Measurements from ENCODE around the gene RNGTT. TPM values are rescaled to one million over a fixed set of nuclear protein-coding genes. Genes with fewer than 3 reads are reported as not detected.

RNGTT gene
- total RNA-seq, 6 experiments from 2014 or later: 16.0 to 17.4 (median 16.8) TPM

GRCh38 chr6:88611721-88612120, 351.7 kb downstream of the RNGTT start:
- no peaks in the 10 kb centered on the region for H3K4me1 Mint-ChIP-seq (ENCODE audit: low read depth)
- DNase-seq: no peak
- no peak for TF ChIP-seq CTCF (IDR thresholded peaks at IDR 0.05)

DNA sequence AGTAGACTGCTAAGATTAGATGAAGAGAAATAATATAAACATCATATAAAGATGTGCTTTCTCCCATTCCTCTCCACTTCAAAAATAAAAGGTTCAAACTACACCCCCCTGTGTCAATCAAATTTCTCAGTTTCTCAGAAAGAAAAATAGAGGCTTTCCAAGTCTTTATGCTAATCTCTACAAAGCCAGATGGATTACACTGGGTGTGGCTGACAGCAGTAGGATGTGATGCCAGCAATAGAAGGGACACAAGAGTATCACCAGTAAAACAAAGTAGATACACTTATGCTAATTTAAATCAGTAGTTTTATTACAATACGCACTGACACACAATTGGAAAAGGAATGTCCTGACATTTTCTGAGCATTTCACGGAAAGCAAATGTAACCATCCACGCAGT, 353.4 kb downstream of the RNGTT start:
- TF ChIP-seq CTCF (IDR thresholded peaks at IDR 0.05): no peak
- H3K4me1 Mint-ChIP-seq (ENCODE audit: low read depth): no peaks in the 10 kb centered on the region
- H3K27me3 Mint-ChIP-seq (ENCODE audit: insufficient read depth): no peaks in the 10 kb centered on the region
- H3K36me3 Mint-ChIP-seq (ENCODE audit: low read depth): no peaks in the 10 kb centered on the region; the same call in 1 of the 2 replicates
- DNase-seq: no peak
- no peak overlapping the region for H3K27ac Mint-ChIP-seq
- H3K9me3 Mint-ChIP-seq: no peaks in the 10 kb centered on the region
- H3K4me3 Mint-ChIP-seq: no peak overlapping the region

More at GRCh38 chr6:88611721-88612120, 351.7 kb downstream of the RNGTT start:
- no peaks in the 10 kb centered on the region; the same call in 1 of the 2 replicates for H3K36me3 Mint-ChIP-seq (ENCODE audit: low read depth)
- no peak overlapping the region for H3K27ac Mint-ChIP-seq
- H3K9me3 Mint-ChIP-seq: no peaks in the 10 kb centered on the region
- H3K27me3 Mint-ChIP-seq (ENCODE audit: insufficient read depth): no peaks in the 10 kb centered on the region
- no peak overlapping the region for H3K4me3 Mint-ChIP-seq

- no peak for TF ChIP-seq CTCF (IDR thresholded peaks at IDR 0.05)
- DNase-seq: no peak
- Mint-ChIP-seq H3K4me1 (ENCODE audit: low read depth) (no peaks in the 10 kb centered on the region), H3K27ac (no peak overlapping the region), H3K4me3 (no peak overlapping the region), H3K9me3 (no peaks in the 10 kb centered on the region), H3K36me3 (ENCODE audit: low read depth) (no peaks in the 10 kb centered on the region), H3K27me3 (ENCODE audit: insufficient read depth) (no peaks in the 10 kb centered on the region)
Observed at GRCh38 chr6:88605271-88605670, 358.1 kb downstream of the RNGTT start.

- no peak overlapping the region for H3K4me3 Mint-ChIP-seq
- H3K9me3 Mint-ChIP-seq: no peaks in the 10 kb centered on the region
- H3K4me1 Mint-ChIP-seq (ENCODE audit: low read depth): no peaks in the 10 kb centered on the region
- H3K36me3 Mint-ChIP-seq (ENCODE audit: low read depth): no peaks in the 10 kb centered on the region
- peaks cover 2% of the 10 kb centered on the region; the same call in 1 of the 2 replicates for H3K27me3 Mint-ChIP-seq (ENCODE audit: insufficient read depth)
- TF ChIP-seq CTCF (IDR thresholded peaks at IDR 0.05): no peak
- no peak overlapping the region for H3K27ac Mint-ChIP-seq
- no peak for DNase-seq
Observed at GRCh38 chr6:88599571-88599970, 363.8 kb downstream of the RNGTT start.

GRCh38 chr6:88596801-88597200, 366.6 kb downstream of the RNGTT start:
- TF ChIP-seq CTCF (IDR thresholded peaks at IDR 0.05): no peak
- H3K4me1 Mint-ChIP-seq (ENCODE audit: low read depth): no peaks in the 10 kb centered on the region
- H3K36me3 Mint-ChIP-seq (ENCODE audit: low read depth): no peaks in the 10 kb centered on the region
- no peak overlapping the region for H3K27ac Mint-ChIP-seq
- no peak for DNase-seq
- no peak overlapping the region for H3K4me3 Mint-ChIP-seq
- H3K27me3 Mint-ChIP-seq (ENCODE audit: insufficient read depth): peaks cover 10% of the 10 kb centered on the region
- no peaks in the 10 kb centered on the region for H3K9me3 Mint-ChIP-seq

- no peak for DNase-seq
- no peak for TF ChIP-seq CTCF (IDR thresholded peaks at IDR 0.05)
- Mint-ChIP-seq H3K27me3 (ENCODE audit: insufficient read depth) (peaks cover 22% of the 10 kb centered on the region), H3K9me3 (no peaks in the 10 kb centered on the region; the same call in 1 of the 2 replicates), H3K4me3 (no peak overlapping the region), H3K4me1 (ENCODE audit: low read depth) (no peaks in the 10 kb centered on the region), H3K36me3 (ENCODE audit: low read depth) (no peaks in the 10 kb centered on the region), H3K27ac (no peak overlapping the region)
Observed at GRCh38 chr6:88588938-88589337, 374.5 kb downstream of the RNGTT start.

All from HFFc6 (cell line).